ENCODE results near the gene UGP2. TPM values are rescaled to one million over a fixed set of nuclear protein-coding genes. Genes with fewer than 3 reads are reported as not detected.
A peak's percentile ranks its signal among the peaks of the same experiment; 100 is the strongest.

The UGP2 gene
- total RNA-seq, 1 donor from 2014 or later = 76.6 TPM

DNA sequence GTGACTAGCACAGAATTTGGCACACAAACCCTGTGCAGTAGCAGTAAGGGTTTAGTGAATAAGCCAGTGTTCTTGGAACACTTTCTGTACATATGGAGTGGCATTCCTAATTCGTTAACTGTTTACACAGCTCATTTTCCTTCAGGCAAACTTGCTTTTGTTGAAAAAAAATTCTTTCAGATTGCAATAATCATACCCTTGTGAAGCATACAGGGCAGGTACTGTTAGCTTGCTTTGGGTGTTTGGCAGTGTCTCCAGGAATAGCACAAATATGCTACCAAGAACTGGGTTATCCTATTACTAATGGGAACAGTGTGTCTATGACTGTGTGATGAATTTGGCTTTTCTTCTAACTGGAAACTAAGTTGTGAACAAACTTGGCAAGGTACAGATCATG is 33.4 kb downstream of the UGP2 start:
- no peak for DNase-seq (ENCODE audit: low spot score, unreplicated experiment)
- H3K27me3 Mint-ChIP-seq = no peaks in the 10 kb centered on the region
- peaks cover 9% of the 10 kb centered on the region for H3K9me3 Mint-ChIP-seq (ENCODE audit: low read depth)
- peaks cover 37% of the 10 kb centered on the region for H3K36me3 Mint-ChIP-seq (ENCODE audit: insufficient read depth)
- no peak overlapping the region for H3K4me3 Mint-ChIP-seq (ENCODE audit: low read depth)
- peaks cover 4% of the 10 kb centered on the region for H3K4me1 Mint-ChIP-seq (ENCODE audit: low read depth)
- TF ChIP-seq, protein P1, sequence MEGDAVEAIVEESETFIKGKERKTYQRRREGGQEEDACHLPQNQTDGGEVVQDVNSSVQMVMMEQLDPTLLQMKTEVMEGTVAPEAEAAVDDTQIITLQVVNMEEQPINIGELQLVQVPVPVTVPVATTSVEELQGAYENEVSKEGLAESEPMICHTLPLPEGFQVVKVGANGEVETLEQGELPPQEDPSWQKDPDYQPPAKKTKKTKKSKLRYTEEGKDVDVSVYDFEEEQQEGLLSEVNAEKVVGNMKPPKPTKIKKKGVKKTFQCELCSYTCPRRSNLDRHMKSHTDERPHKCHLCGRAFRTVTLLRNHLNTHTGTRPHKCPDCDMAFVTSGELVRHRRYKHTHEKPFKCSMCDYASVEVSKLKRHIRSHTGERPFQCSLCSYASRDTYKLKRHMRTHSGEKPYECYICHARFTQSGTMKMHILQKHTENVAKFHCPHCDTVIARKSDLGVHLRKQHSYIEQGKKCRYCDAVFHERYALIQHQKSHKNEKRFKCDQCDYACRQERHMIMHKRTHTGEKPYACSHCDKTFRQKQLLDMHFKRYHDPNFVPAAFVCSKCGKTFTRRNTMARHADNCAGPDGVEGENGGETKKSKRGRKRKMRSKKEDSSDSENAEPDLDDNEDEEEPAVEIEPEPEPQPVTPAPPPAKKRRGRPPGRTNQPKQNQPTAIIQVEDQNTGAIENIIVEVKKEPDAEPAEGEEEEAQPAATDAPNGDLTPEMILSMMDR (IDR thresholded peaks at IDR 0.05; ENCODE audit: unreplicated experiment) = no peak
- H3K27ac Mint-ChIP-seq = no peak overlapping the region

DNA sequence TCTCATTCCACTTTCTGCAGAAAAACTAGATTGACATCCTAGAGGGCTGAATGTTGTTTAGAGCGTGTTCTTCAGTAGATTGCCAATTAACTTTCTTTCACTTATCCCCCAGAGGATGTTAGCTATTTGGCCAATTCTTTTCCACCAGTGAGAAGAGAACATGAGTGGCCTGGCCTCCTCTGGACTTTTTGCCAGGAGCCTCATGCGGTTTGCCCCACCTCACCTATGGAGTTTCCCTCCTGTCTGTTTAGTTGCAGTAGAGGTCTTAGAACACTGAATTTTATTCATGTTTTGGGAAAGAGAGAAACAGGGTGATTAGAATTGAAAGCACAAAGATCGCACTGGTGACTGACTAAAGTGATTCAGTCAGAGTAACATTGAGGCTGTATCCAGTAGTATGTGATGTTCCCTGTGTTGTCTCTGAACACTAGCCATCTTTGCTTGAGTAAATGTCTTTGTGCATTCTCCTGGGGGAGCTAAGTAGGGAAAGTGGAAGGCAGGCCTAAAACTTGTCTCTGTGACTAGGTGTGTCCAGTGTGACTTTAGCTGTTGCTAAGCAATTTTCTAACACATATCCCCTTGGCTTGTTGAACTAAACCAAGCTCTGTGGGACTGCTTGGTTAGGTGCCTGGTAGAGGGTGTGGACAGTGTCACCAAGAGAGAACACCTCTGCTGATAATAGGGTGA is 34.0 kb downstream of the UGP2 start:
- Mint-ChIP-seq H3K4me3 (ENCODE audit: low read depth) (no peak overlapping the region), H3K4me1 (ENCODE audit: low read depth) (peaks cover 5% of the 10 kb centered on the region), H3K27ac (peak overlapping the region; percentile 14), H3K36me3 (ENCODE audit: insufficient read depth) (peaks cover 36% of the 10 kb centered on the region), H3K27me3 (no peaks in the 10 kb centered on the region), H3K9me3 (ENCODE audit: low read depth) (peaks cover 9% of the 10 kb centered on the region)
- TF ChIP-seq, protein P1 (IDR thresholded peaks at IDR 0.05; ENCODE audit: unreplicated experiment) = no peak
- DNase-seq (ENCODE audit: low spot score, unreplicated experiment) = no peak

DNA sequence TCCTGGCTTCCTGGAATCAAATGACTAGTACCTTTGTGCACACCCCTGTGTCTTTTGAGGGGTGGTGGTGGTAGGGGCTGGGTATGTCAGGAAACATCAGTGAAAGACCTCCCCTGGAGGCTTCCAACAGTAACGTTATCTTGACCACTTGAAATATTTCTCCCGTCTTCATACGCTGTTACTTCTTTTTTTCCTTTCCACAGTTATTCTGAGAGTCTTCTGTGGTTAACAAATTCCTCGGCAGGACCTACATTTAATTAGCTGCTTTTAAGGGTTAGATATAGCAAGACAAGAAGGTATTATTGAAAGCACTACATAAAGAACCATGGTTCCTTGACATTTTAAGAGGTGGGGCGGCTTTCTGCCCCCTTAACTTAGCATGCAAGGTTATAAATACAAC is 34.6 kb downstream of the UGP2 start:
- H3K9me3 Mint-ChIP-seq (ENCODE audit: low read depth) = peaks cover 9% of the 10 kb centered on the region
- no peaks in the 10 kb centered on the region for H3K27me3 Mint-ChIP-seq
- peaks cover 8% of the 10 kb centered on the region for H3K4me1 Mint-ChIP-seq (ENCODE audit: low read depth)
- DNase-seq (ENCODE audit: low spot score, unreplicated experiment) = no peak
- TF ChIP-seq, protein P1 (IDR thresholded peaks at IDR 0.05; ENCODE audit: unreplicated experiment) = no peak
- no peak overlapping the region for H3K27ac Mint-ChIP-seq
- peaks cover 35% of the 10 kb centered on the region for H3K36me3 Mint-ChIP-seq (ENCODE audit: insufficient read depth)
- no peak overlapping the region for H3K4me3 Mint-ChIP-seq (ENCODE audit: low read depth)

DNA sequence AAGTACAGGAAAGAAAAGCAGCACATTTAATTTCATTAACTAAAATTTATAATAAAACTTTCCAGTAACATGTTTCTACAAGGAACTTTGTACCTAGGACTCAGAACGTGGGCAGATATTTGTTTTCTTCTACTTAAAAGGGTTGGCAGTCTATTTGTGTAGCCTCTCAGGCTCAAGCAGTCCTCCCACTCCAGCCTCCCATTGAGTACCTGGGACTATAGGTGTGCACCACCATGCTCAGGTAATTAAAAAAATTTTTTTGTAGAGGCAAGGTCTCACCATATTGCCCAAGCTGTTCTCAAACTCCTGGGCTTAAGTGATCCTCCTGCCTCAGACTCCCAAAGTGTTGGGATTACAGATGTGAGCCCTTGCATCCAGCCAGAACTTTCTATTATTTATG is 36.8 kb downstream of the UGP2 start:
- H3K27ac Mint-ChIP-seq = no peak overlapping the region
- H3K9me3 Mint-ChIP-seq (ENCODE audit: low read depth) = peaks cover 6% of the 10 kb centered on the region
- TF ChIP-seq, protein P1 (IDR thresholded peaks at IDR 0.05; ENCODE audit: unreplicated experiment) = no peak
- DNase-seq (ENCODE audit: low spot score, unreplicated experiment) = no peak
- no peaks in the 10 kb centered on the region for H3K27me3 Mint-ChIP-seq
- no peak overlapping the region for H3K4me3 Mint-ChIP-seq (ENCODE audit: low read depth)
- peaks cover 33% of the 10 kb centered on the region for H3K36me3 Mint-ChIP-seq (ENCODE audit: insufficient read depth)
- H3K4me1 Mint-ChIP-seq (ENCODE audit: low read depth) = peaks cover 8% of the 10 kb centered on the region

DNA sequence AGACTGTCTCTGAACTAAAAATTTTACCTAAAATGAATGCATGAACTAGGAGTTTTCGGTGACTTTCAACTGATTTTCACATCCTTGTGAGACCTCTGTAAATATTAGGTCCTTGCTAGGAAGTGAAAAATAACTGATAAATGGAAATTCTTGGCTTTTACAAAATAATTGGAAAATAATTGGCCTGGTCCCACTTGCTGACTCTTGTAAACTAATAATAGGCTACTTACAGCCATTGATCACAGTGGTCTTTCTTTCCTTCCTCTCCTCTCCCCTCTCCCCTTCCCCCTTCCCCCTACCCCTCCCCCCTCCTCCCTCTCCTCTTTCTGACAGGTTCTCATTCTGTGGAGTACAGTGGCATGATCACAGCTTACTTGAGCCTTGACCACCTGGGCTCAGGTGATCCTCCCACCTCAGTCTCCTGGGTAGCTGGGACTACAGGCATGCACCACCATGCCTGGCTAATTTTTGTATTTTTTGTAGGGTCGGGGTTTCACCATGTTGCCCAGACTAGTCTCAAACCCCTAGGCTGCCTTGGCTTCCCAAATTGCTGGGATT is 38.3 kb downstream of the UGP2 start:
- H3K4me3 Mint-ChIP-seq (ENCODE audit: low read depth) = no peak overlapping the region
- H3K9me3 Mint-ChIP-seq (ENCODE audit: low read depth) = no peaks in the 10 kb centered on the region
- no peak overlapping the region for H3K27ac Mint-ChIP-seq
- TF ChIP-seq, protein P1 (IDR thresholded peaks at IDR 0.05; ENCODE audit: unreplicated experiment) = no peak
- H3K36me3 Mint-ChIP-seq (ENCODE audit: insufficient read depth) = peaks cover 29% of the 10 kb centered on the region
- no peak for DNase-seq (ENCODE audit: low spot score, unreplicated experiment)
- peaks cover 11% of the 10 kb centered on the region for H3K4me1 Mint-ChIP-seq (ENCODE audit: low read depth)
- H3K27me3 Mint-ChIP-seq = no peaks in the 10 kb centered on the region
